Right lobe of liver (tissue), 6 donors: ENCODE data around the gene IRAK1. TPM values are rescaled to one million over a fixed set of nuclear protein-coding genes. Genes with fewer than 3 reads are reported as not detected.
"Not testable (repeated sequence)": the region's sequence is repeated elsewhere in the genome, so short reads cannot be mapped to it uniquely, and the experiment has no call there.

Source experiments
- ATAC-seq, 4 donors: fragments of 200-7000 bp; cut with Tn5 transposase; one replicate each; pipeline ENCODE4 v1.9.1; 2020; ENCODE audit warnings: mild to moderate bottlenecking in 4 of 4, moderate library complexity in 4 of 4
- DNase-seq, 3 donors: peaks; one replicate each; pipeline ENCODE4 v3.0.0-alpha.2; 2020
- H3K27ac ChIP-seq, 3 donors: fragments of 200-600 bp; one replicate each; pipeline ENCODE4 v1.8.0; 2022
- H3K27me3 ChIP-seq, 2 donors: fragments of 200-600 bp; one replicate each; pipeline ENCODE4 v1.8.0; 2022
- H3K36me3 ChIP-seq, 4 donors: fragments of 200-600 bp; sonication (generic) in 1 of 4; one replicate each; pipeline versions ENCODE4 v1.5.1 to v1.8.0; 2017 to 2022; ENCODE audit warnings: control low read depth in 1 of 4
- H3K4me1 ChIP-seq, 4 donors: fragments of 200-600 bp; sonication (generic) in 1 of 4; one replicate each; pipeline versions ENCODE4 v1.5.1 to v1.8.0; 2017 to 2022; ENCODE audit warnings: control low read depth in 1 of 4
- H3K4me3 ChIP-seq, 3 donors: fragments of 200-600 bp; one replicate each; pipeline ENCODE4 v1.8.0; 2022
- H3K9me3 ChIP-seq, 4 donors: fragments of 200-600 bp; sonication (generic) in 1 of 4; one replicate each; pipeline versions ENCODE4 v1.5.1 to v1.8.0; 2017 to 2022; ENCODE audit warnings: control low read depth in 1 of 4
- CTCF ChIP-seq, 4 donors: fragments of 200-600 bp in 3 of 4; fragments of 450-650 bp in 1 of 4; IDR thresholded peaks; one replicate each; pipeline versions ENCODE4 v1.5.1 to v1.8.0; 2016 to 2022; ENCODE audit warnings: antibody characterized with exemption in 4 of 4, mild to moderate bottlenecking in 2 of 4
- POLR2A ChIP-seq: fragments of 450-650 bp; IDR thresholded peaks from one replicate; pipeline ENCODE4 v1.6.1; 2017; ENCODE audit warnings: antibody characterized with exemption, mild to moderate bottlenecking
- WGBS: methylation state at CpG from one replicate; pipeline ENCODE4 v1.1.6; 2018; ENCODE audit warnings: low coverage, low lambda C conversion rate; ENCODE audit not compliant: insufficient coverage; ENCODE audit errors: missing lambda C conversion rate; 5-methylcytosine and 5-hydroxymethylcytosine counted together
- intact Hi-C, 2 donors: fragments of 100-400 bp; cut with DNase I; formaldehyde crosslinking; loops; one replicate each; pipeline versions ENCODE4 v1.11.2 to v1.14.1; 2022
- total RNA-seq, 6 experiments: library from RNA; depleted of rRNA in 2 of 6; stranded (reverse); fragments of >200 nt in 2 of 6; fragmentation: NEBNext Ultra II Directional in 3 of 6; extraction: Animal tissue kit (Norgen Biotek cat#: 25700) in 3 of 6; gene quantifications; one replicate each; pipeline versions ENCODE4 v1.1.0 to v1.2.4, GENCODE V29; 2016 to 2023
- donor health status: DM: no; HTN: yes; CAD: no.
- donor health status: DM: no; HTN: no; CAD: no.
- donor health status: DM: no; HTN: no; CAD: no.
- donor health status: DM: no; HTN: yes; CAD: no.
- donor health status: DM: no; HTN: yes; CAD: no.

IRAK1 gene
- total RNA-seq, 6 experiments from 2014 or later: 27.4 to 77.7 (median 41.4) TPM

DNA sequence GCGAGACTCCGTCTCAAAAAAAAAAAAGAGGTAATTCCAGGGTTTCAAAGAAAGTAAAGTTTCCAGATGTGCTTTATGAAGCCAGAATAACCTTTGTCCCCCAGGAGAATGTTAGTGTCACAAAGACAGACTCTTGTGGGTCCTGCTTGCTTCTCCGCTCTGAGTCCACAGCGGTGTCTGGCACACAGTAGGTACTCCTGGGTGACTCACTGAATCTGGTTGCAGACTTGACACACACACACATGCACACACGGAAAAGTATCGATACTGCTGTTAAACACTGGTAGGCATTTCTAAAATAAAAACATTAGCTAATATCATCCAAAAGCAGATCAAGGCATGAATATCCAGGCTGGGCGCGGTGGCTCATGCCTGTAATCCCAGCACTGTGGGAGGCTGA, 24.2 kb downstream of the IRAK1 start:
- no peaks in the 10 kb centered on the region for H3K27me3 ChIP-seq
- ATAC-seq (no peak), DNase-seq (no peak)
- H3K36me3 ChIP-seq: no peaks in the 10 kb centered on the region
- no peaks in the 10 kb centered on the region for H3K9me3 ChIP-seq
- no peak for TF ChIP-seq CTCF (IDR thresholded peaks at IDR 0.05)
- TF ChIP-seq POLR2A: no peak
- intact Hi-C loops: no loop called here
- H3K4me3 ChIP-seq: no peak overlapping the region
- 97% methylated on average over 7 of the region's 8 CpGs for WGBS
- H3K4me1 ChIP-seq: no peaks in the 10 kb centered on the region
- no peak overlapping the region for H3K27ac ChIP-seq

DNA sequence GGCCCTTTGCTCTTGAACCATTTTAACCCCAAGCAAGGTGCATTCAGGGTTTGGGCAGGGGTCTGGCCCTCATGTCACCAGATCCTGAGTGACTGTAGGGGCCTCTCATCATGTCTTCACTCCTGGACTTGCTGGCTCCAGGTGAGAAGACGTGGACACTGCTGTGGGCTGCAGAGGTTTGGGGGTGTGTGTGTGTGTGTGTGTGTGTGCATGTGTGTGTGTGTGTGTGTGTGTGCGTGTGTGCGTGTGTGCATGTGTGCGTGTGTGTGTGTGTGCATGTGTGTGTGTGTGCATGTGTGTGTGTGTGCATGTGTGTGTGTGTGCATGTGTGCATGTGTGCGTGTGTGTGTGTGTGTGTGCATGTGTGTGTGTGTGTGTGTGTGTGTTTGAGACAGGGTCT, 25.3 kb downstream of the IRAK1 start:
- intact Hi-C loops, H3K4me1 ChIP-seq, ATAC-seq, H3K9me3 ChIP-seq, H3K4me3 ChIP-seq, H3K36me3 ChIP-seq, DNase-seq, H3K27ac ChIP-seq, H3K27me3 ChIP-seq: not testable (repeated sequence)
- WGBS: no CpG with 5 or more reads among the region's 5 CpGs

- Histone ChIP-seq H3K36me3 (no peaks in the 10 kb centered on the region), H3K4me1 (no peaks in the 10 kb centered on the region), H3K9me3 (no peaks in the 10 kb centered on the region), H3K4me3 (no peak overlapping the region), H3K27me3 (no peaks in the 10 kb centered on the region), H3K27ac (no peak overlapping the region)
- intact Hi-C loops: no loop called here
- no peak for ATAC-seq
- no peak for DNase-seq
- TF ChIP-seq CTCF (IDR thresholded peaks at IDR 0.05): no peak
- TF ChIP-seq POLR2A: no peak
- 75% methylated on average over 10 of the region's 10 CpGs for WGBS
Observed at GRCh38 chrX:153993978-153994377, 25.7 kb downstream of the IRAK1 start.

GRCh38 chrX:153993079-153993478, 26.6 kb downstream of the IRAK1 start:
- H3K27ac ChIP-seq: no peak overlapping the region
- ATAC-seq (no peak), DNase-seq (no peak)
- intact Hi-C loops: no loop called here
- no peaks in the 10 kb centered on the region for H3K4me1 ChIP-seq
- 77% methylated on average over 7 of the region's 12 CpGs for WGBS
- H3K27me3 ChIP-seq: no peaks in the 10 kb centered on the region
- H3K36me3 ChIP-seq: no peaks in the 10 kb centered on the region
- TF ChIP-seq POLR2A: no peak
- TF ChIP-seq CTCF (IDR thresholded peaks at IDR 0.05): no peak
- no peaks in the 10 kb centered on the region for H3K9me3 ChIP-seq
- no peak overlapping the region for H3K4me3 ChIP-seq

- no peaks in the 10 kb centered on the region for H3K27me3 ChIP-seq
- WGBS: 50% methylated on average over 2 of the region's 8 CpGs
- intact Hi-C loops: no loop called here
- H3K4me1 ChIP-seq: no peaks in the 10 kb centered on the region
- H3K36me3 ChIP-seq: no peaks in the 10 kb centered on the region
- no peaks in the 10 kb centered on the region for H3K9me3 ChIP-seq
- TF ChIP-seq POLR2A (no peak), CTCF (IDR thresholded peaks at IDR 0.05) (no peak)
- no peak for DNase-seq
- no peak overlapping the region for H3K27ac ChIP-seq
- ATAC-seq: peak in 2 of 4 donors; percentile 26 to 28
- no peak overlapping the region for H3K4me3 ChIP-seq
Observed at GRCh38 chrX:153992180-153992579, 27.5 kb downstream of the IRAK1 start.
